HepG2 (cell line): ENCODE results near the gene SFR1. TPM values are rescaled to one million over a fixed set of nuclear protein-coding genes. Genes with fewer than 3 reads are reported as not detected.

Source experiments
- ATAC-seq: fragments of 200-7000 bp; cut with Tn5 transposase; 3 replicates; pipeline ENCODE4 v1.9.1; 2020; ENCODE audit warnings: mild to moderate bottlenecking, moderate library complexity
- BruUV-seq: library from RNA; stranded (reverse); fragments of 400-500 nt; replicated peaks from 2 replicates; lab custom pipeline; 2021; lab: Mats Ljungman, UMichigan
- CTCF ChIA-PET: fragments of 300-600 bp; formaldehyde crosslinking; extraction: SDS; loops from one replicate; lab custom pipeline; 2021; ENCODE audit warnings: low total read pairs, inconsistent platforms, low intra/inter-chr PET ratio; lab: Yijun Ruan, JAX
- POLR2A ChIA-PET: fragments of 350-600 bp; sonication (Branson Sonifier 250); formaldehyde crosslinking; loops from one replicate; lab custom pipeline; 2020; ENCODE audit warnings: antibody characterized with exemption, inconsistent platforms; lab: Yijun Ruan, JAX
- DNase-seq: peaks from one replicate; pipeline ENCODE4 v3.0.0-alpha.2; 2015; ENCODE audit warnings: low spot score
- FAIRE-seq: peaks from 3 replicates; lab custom pipeline; 2011; peaks lifted over from hg19 to GRCh38; lab: Jason Lieb, UNC
- H2AFZ ChIP-seq: one replicate; pipeline ENCODE4 v1.6.1; 2011; ENCODE audit warnings: low read length, inconsistent platforms
- H3K27ac ChIP-seq: fragments of 300-600 bp; 3 replicates; pipeline ENCODE4 v1.8.0; 2011; ENCODE audit warnings: mixed run types, mild to moderate bottlenecking, mixed read lengths, low read length, inconsistent platforms; ENCODE audit not compliant: insufficient read depth; ENCODE audit errors: extremely low read length
- H3K27me3 ChIP-seq, 2 experiments: fragments of 200-600 bp in 1 of 2; 2 replicates in 1 of 2; 3 replicates in 1 of 2; pipeline versions ENCODE4 v1.6.0 to v1.8.0; 2011; ENCODE audit warnings: low read length in 2 of 2, mild to moderate bottlenecking in 2 of 2, moderate library complexity in 2 of 2, inconsistent platforms in 1 of 2; ENCODE audit not compliant: insufficient read depth in 2 of 2, control insufficient read depth in 1 of 2
- H3K36me3 ChIP-seq, 2 experiments: fragments of 200-600 bp in 1 of 2; replicated peaks in 1 of 2; 2 replicates in 1 of 2; 3 replicates in 1 of 2; pipeline versions ENCODE4 v1.5.1 to v1.8.0; 2011; ENCODE audit warnings: low read length in 2 of 2, inconsistent platforms in 1 of 2; ENCODE audit not compliant: insufficient read depth in 2 of 2, control insufficient read depth in 1 of 2
- H3K4me1 ChIP-seq: 2 replicates; pipeline ENCODE4 v1.5.1; 2012; ENCODE audit warnings: low read length, inconsistent platforms; ENCODE audit not compliant: insufficient read depth
- H3K4me2 ChIP-seq: 2 replicates; pipeline ENCODE4 v1.6.0; 2011; ENCODE audit warnings: low read depth, low read length, inconsistent platforms
- H3K4me3 ChIP-seq, 3 experiments: fragments of 200-600 bp in 1 of 3; sonication (generic), shearing (Covaris generic) in 1 of 3; replicated peaks in 1 of 3; 2 replicates each; pipeline ENCODE4 v1.5.1; 2011 to 2016; ENCODE audit warnings: low read length in 3 of 3, inconsistent platforms in 2 of 3, low read depth in 2 of 3, mild to moderate bottlenecking in 2 of 3, control low read depth in 1 of 3, mixed read lengths in 1 of 3; ENCODE audit not compliant: insufficient read depth in 1 of 3
- H3K79me2 ChIP-seq: one replicate; pipeline ENCODE4 v1.6.1; 2011; ENCODE audit warnings: low read length, inconsistent platforms; ENCODE audit not compliant: insufficient read depth
- H3K9ac ChIP-seq: 2 replicates; pipeline ENCODE4 v1.6.0; 2011; ENCODE audit warnings: mild to moderate bottlenecking, low read depth, low read length, inconsistent platforms; ENCODE audit not compliant: insufficient read depth
- H3K9me3 ChIP-seq: 2 replicates; pipeline ENCODE4 v1.5.1; 2012; ENCODE audit warnings: mild to moderate bottlenecking, low read length
- H4K20me1 ChIP-seq: 2 replicates; pipeline ENCODE4 v1.6.0; 2011; ENCODE audit warnings: inconsistent platforms, mild to moderate bottlenecking, low read length, moderate library complexity; ENCODE audit not compliant: insufficient read depth
- IRF1 ChIP-seq: sonication (generic); formaldehyde crosslinking; IDR thresholded peaks from 2 replicates; pipeline ENCODE4 v1.4.0; 2020; ENCODE audit warnings: low read depth, mild to moderate bottlenecking, missing genetic modification reagents
- ZBTB7B ChIP-seq: sonication (generic); formaldehyde crosslinking; IDR thresholded peaks from 2 replicates; pipeline ENCODE4 v1.4.0; 2020; ENCODE audit warnings: missing genetic modification reagents
- ZFP36 ChIP-seq: fragments of 150-350 bp; IDR thresholded peaks from 2 replicates; pipeline ENCODE4 v1.6.1; 2018; ENCODE audit warnings: borderline replicate concordance, low read length, low read depth; ENCODE audit not compliant: partially characterized antibody
- ZNF615 ChIP-seq: sonication (generic); formaldehyde crosslinking; IDR thresholded peaks from 2 replicates; pipeline ENCODE4 v1.5.0; 2020; ENCODE audit warnings: mild to moderate bottlenecking, missing genetic modification reagents, borderline replicate concordance
- WGBS: methylation state at CpG from one replicate; pipeline ENCODE4 v1.1.6; 2017; ENCODE audit warnings: low lambda C conversion rate; 5-methylcytosine and 5-hydroxymethylcytosine counted together
- in situ Hi-C: cut with HindIII; loops from 2 replicates; pipeline ENCODE4 v1.10.0; 2017; ENCODE audit warnings: low pct_unique_long_range_greater_than_20kb; ENCODE audit not compliant: extremely low pct_ligation_motif_present
- intact Hi-C: fragments of 100-400 bp; cut with micrococcal nuclease; formaldehyde crosslinking; loops from one replicate; pipeline ENCODE4 v1.10.0; 2022; ENCODE audit not compliant: unreplicated experiment
- polyA plus RNA-seq, 8 experiments: library from polyadenylated mRNA; depleted of rRNA in 3 of 8; stranded (reverse) in 7 of 8; unstranded in 1 of 8; fragments of >200 nt; fragmentation: Illumina TruSeq in 4 of 8; extraction: Trizol in 4 of 8; gene quantifications; 2 replicates each; pipeline versions ENCODE4 v1.2.1 to v1.2.3, GENCODE V29; 2011 to 2016; ENCODE audit warnings: low read depth in 4 of 8, missing spikeins in 1 of 8, mixed read lengths in 1 of 8; ENCODE audit not compliant: insufficient read depth in 1 of 8
- total RNA-seq, 5 experiments: library from RNA; depleted of rRNA; stranded (reverse); fragments of >200 nt; fragmentation: Illumina TruSeq; extraction: Trizol; gene quantifications; 2 replicates each; pipeline ENCODE4 v1.2.3, GENCODE V29; 2016; ENCODE audit warnings: low read depth in 1 of 5
- TF ChIP-seq, protein P1 (sequence below): sonication (generic); formaldehyde crosslinking; IDR thresholded peaks from 2 replicates; pipeline ENCODE4 v1.4.0; 2020; ENCODE audit warnings: missing genetic modification reagents, borderline replicate concordance
- TF ChIP-seq, protein P2 (sequence below): sonication (generic); formaldehyde crosslinking; IDR thresholded peaks from 2 replicates; pipeline ENCODE4 v1.4.0; 2020; ENCODE audit warnings: missing genetic modification reagents
- TF ChIP-seq, protein P3 (sequence below), 2 experiments: fragments of 450-650 bp in 1 of 2; sonication (generic) in 1 of 2; formaldehyde crosslinking in 1 of 2; IDR thresholded peaks; 2 replicates each; pipeline versions ENCODE4 v1.6.1 to v1.8.0; 2016 to 2022; ENCODE audit warnings: antibody characterized with exemption in 1 of 2, mild to moderate bottlenecking in 1 of 2, missing genetic modification reagents in 1 of 2

SFR1 gene
- total and polyA plus RNA-seq, 2 of the 13 experiments (the other 11 are each of a cell fraction or from before 2014, with no cell fraction given): 2.2 to 6.1 TPM

DNA sequence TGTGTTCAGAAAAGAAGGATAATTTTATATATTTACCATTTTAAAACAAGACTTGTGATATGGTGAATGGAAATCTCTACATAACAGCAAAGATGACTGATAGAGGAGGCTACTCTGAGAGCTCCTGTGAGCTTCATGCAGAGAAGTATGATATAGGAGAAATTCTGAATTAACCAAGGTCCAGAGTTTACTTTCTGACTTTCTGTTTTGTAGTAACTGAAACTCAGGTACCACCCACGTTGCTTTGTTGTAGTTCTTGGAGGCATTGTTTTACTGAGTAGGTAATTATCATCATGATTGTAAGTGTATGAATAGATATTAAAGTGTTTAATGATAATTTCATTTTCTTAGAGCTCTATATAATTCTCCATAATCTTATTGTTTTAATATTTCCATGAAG, 18.0 kb upstream of the SFR1 start:
- Histone ChIP-seq H3K79me2 (no peaks in the 10 kb centered on the region), H3K9me3 (no peaks in the 10 kb centered on the region), H3K4me3 (no peak overlapping the region), H3K4me2 (no peak overlapping the region), H3K27ac (no peak overlapping the region), H3K27me3 (no peaks in the 10 kb centered on the region; a peak in 1 of 5 replicates), H3K9ac (no peak overlapping the region), H4K20me1 (no peaks in the 10 kb centered on the region), H3K36me3 (no peaks in the 10 kb centered on the region), H3K4me1 (no peaks in the 10 kb centered on the region), H2AFZ (no peak overlapping the region)
- 0% methylated on average over 1 of the region's 1 CpG for WGBS
- in situ Hi-C loops (no loop called here), intact Hi-C loops (no loop called here)
- ChIA-PET CTCF (no interaction called here), POLR2A (no interaction called here)
- no peak for FAIRE-seq
- BruUV-seq: no TSS peak
- ATAC-seq: no peak
- DNase-seq: no peak
- TF ChIP-seq, protein P1, sequence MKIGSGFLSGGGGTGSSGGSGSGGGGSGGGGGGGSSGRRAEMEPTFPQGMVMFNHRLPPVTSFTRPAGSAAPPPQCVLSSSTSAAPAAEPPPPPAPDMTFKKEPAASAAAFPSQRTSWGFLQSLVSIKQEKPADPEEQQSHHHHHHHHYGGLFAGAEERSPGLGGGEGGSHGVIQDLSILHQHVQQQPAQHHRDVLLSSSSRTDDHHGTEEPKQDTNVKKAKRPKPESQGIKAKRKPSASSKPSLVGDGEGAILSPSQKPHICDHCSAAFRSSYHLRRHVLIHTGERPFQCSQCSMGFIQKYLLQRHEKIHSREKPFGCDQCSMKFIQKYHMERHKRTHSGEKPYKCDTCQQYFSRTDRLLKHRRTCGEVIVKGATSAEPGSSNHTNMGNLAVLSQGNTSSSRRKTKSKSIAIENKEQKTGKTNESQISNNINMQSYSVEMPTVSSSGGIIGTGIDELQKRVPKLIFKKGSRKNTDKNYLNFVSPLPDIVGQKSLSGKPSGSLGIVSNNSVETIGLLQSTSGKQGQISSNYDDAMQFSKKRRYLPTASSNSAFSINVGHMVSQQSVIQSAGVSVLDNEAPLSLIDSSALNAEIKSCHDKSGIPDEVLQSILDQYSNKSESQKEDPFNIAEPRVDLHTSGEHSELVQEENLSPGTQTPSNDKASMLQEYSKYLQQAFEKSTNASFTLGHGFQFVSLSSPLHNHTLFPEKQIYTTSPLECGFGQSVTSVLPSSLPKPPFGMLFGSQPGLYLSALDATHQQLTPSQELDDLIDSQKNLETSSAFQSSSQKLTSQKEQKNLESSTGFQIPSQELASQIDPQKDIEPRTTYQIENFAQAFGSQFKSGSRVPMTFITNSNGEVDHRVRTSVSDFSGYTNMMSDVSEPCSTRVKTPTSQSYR (CRISPR knock-in tag): no peak
- no peak for TF ChIP-seq ZBTB7B (CRISPR knock-in tag)
- TF ChIP-seq IRF1 (CRISPR knock-in tag): no peak
- no peak for TF ChIP-seq ZFP36
- no peak for TF ChIP-seq ZNF615 (CRISPR knock-in tag)
- TF ChIP-seq, protein P2, sequence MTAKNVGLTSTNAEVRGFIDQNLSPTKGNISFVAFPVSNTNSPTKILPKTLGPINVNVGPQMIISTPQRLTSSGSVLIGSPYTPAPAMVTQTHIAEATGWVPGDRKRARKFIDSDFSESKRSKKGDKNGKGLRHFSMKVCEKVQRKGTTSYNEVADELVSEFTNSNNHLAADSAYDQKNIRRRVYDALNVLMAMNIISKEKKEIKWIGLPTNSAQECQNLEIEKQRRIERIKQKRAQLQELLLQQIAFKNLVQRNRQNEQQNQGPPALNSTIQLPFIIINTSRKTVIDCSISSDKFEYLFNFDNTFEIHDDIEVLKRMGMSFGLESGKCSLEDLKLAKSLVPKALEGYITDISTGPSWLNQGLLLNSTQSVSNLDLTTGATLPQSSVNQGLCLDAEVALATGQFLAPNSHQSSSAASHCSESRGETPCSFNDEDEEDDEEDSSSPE (CRISPR knock-in tag): no peak
- TF ChIP-seq, protein P3, sequence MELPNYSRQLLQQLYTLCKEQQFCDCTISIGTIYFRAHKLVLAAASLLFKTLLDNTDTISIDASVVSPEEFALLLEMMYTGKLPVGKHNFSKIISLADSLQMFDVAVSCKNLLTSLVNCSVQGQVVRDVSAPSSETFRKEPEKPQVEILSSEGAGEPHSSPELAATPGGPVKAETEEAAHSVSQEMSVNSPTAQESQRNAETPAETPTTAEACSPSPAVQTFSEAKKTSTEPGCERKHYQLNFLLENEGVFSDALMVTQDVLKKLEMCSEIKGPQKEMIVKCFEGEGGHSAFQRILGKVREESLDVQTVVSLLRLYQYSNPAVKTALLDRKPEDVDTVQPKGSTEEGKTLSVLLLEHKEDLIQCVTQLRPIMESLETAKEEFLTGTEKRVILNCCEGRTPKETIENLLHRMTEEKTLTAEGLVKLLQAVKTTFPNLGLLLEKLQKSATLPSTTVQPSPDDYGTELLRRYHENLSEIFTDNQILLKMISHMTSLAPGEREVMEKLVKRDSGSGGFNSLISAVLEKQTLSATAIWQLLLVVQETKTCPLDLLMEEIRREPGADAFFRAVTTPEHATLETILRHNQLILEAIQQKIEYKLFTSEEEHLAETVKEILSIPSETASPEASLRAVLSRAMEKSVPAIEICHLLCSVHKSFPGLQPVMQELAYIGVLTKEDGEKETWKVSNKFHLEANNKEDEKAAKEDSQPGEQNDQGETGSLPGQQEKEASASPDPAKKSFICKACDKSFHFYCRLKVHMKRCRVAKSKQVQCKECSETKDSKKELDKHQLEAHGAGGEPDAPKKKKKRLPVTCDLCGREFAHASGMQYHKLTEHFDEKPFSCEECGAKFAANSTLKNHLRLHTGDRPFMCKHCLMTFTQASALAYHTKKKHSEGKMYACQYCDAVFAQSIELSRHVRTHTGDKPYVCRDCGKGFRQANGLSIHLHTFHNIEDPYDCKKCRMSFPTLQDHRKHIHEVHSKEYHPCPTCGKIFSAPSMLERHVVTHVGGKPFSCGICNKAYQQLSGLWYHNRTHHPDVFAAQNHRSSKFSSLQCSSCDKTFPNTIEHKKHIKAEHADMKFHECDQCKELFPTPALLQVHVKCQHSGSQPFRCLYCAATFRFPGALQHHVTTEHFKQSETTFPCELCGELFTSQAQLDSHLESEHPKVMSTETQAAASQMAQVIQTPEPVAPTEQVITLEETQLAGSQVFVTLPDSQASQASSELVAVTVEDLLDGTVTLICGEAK (IDR thresholded peaks at IDR 0.05): no peak
- TF ChIP-seq, protein P3 (CRISPR knock-in tag; IDR thresholded peaks at IDR 0.05): no peak
